GM13976 (cell line): ENCODE results near the gene SH3BGRL2.

Experiments used
- DNase-seq: peaks from one replicate; pipeline ENCODE4 v3.0.0; 2012; ENCODE audit warnings: low spot score
- CTCF ChIP-seq: IDR thresholded peaks from 2 replicates; pipeline ENCODE4 v1.5.1; 2012; ENCODE audit warnings: borderline replicate concordance, mild to moderate bottlenecking; ENCODE audit not compliant: insufficient read depth; ENCODE audit errors: extremely low read depth, missing control alignments, control extremely low read depth
- in situ Hi-C: fragments of 300-500 bp; cut with MboI; formaldehyde crosslinking; loops from one replicate; pipeline ENCODE4 v1.12.0; 2022; ENCODE audit warnings: low sequenced_read_pairs, mixed read lengths, inconsistent platforms; ENCODE audit not compliant: unreplicated experiment

SH3BGRL2 gene

GRCh38 chr6:79630883-79631692 is at the start of gene SH3BGRL2:
TSS of gene SH3BGRL2 (plus strand) at chr6:79631329. CDS start at chr6:79631462, 133 bp downstream.
- in situ Hi-C loops = no loop called here
- TF ChIP-seq CTCF = no peak
- peak; percentile 78 for DNase-seq

- in situ Hi-C loops = no loop called here
- TF ChIP-seq CTCF = no peak
- DNase-seq = no peak
Observed at GRCh38 chr6:79584332-79584731, 46.8 kb upstream of the SH3BGRL2 start.

- no peak for DNase-seq
- in situ Hi-C loops = no loop called here
- no peak for TF ChIP-seq CTCF
Observed at GRCh38 chr6:79586548-79586947, 44.6 kb upstream of the SH3BGRL2 start.

GRCh38 chr6:79589701-79590100 is 41.4 kb upstream of the SH3BGRL2 start:
- TF ChIP-seq CTCF = no peak
- DNase-seq = no peak
- in situ Hi-C loops = no loop called here

- DNase-seq = no peak
- TF ChIP-seq CTCF = no peak
- in situ Hi-C loops = no loop called here
Observed at GRCh38 chr6:79597155-79597554, 34.0 kb upstream of the SH3BGRL2 start.

- in situ Hi-C loops = no loop called here
- no peak for TF ChIP-seq CTCF
- no peak for DNase-seq
Observed at GRCh38 chr6:79598012-79598411, 33.1 kb upstream of the SH3BGRL2 start.

GRCh38 chr6:79599725-79600259 is 31.3 kb upstream of the SH3BGRL2 start:
- in situ Hi-C loops = no loop called here
- no peak for DNase-seq
- TF ChIP-seq CTCF = no peak
